Measurements from ENCODE around the gene DRC3. TPM values are rescaled to one million over a fixed set of nuclear protein-coding genes. Genes with fewer than 3 reads are reported as not detected.
"Not testable (repeated sequence)": the region's sequence is repeated elsewhere in the genome, so short reads cannot be mapped to it uniquely, and the experiment has no call there.

DRC3 gene
- total RNA-seq, 1 experiment from 2014 or later, result 1.6 TPM

GRCh38 chr17:17993366-17993765, 20.7 kb downstream of the DRC3 start:
- Histone ChIP-seq H3K9me3 (no peaks in the 10 kb centered on the region), H3K27me3 (replicated peaks; ENCODE audit: control insufficient read depth, insufficient read depth, low read length) (no peaks in the 10 kb centered on the region), H3K4me1 (peaks cover 8% of the 10 kb centered on the region; the same call in 1 of the 2 replicates), H3K4me3 (ENCODE audit: low read depth, low read length) (no peak overlapping the region), H3K36me3 (ENCODE audit: control insufficient read depth, insufficient read depth, low read length) (no peaks in the 10 kb centered on the region)
- H3K4me3 Mint-ChIP-seq (ENCODE audit: unreplicated experiment), result no peak overlapping the region
- no peak overlapping the region for H3K27ac Mint-ChIP-seq (ENCODE audit: unreplicated experiment)
- no peak for TF ChIP-seq CTCF (IDR thresholded peaks at IDR 0.05; ENCODE audit: insufficient read depth in 1 of 2, low read depth in 1 of 2, low read length in 1 of 2, severe bottlenecking in 1 of 2, unreplicated experiment in 1 of 2)
- peaks cover 7% of the 10 kb centered on the region for H3K4me1 Mint-ChIP-seq (ENCODE audit: low read depth, unreplicated experiment)
- H3K9me3 Mint-ChIP-seq (ENCODE audit: unreplicated experiment), result no peaks in the 10 kb centered on the region
- H3K36me3 Mint-ChIP-seq (ENCODE audit: insufficient read depth, unreplicated experiment), result no peaks in the 10 kb centered on the region
- no TSS peak for BruUV-seq (replicated peaks)
- no peaks in the 10 kb centered on the region for H3K27me3 Mint-ChIP-seq (ENCODE audit: insufficient read depth, unreplicated experiment)
- DNase-seq, result no peak
- CTCF ChIA-PET, result no interaction called here
- intact Hi-C loops (cut with micrococcal nuclease; ENCODE audit: unreplicated experiment), result no loop called here
- POLR2A ChIA-PET, result no interaction called here

DNA sequence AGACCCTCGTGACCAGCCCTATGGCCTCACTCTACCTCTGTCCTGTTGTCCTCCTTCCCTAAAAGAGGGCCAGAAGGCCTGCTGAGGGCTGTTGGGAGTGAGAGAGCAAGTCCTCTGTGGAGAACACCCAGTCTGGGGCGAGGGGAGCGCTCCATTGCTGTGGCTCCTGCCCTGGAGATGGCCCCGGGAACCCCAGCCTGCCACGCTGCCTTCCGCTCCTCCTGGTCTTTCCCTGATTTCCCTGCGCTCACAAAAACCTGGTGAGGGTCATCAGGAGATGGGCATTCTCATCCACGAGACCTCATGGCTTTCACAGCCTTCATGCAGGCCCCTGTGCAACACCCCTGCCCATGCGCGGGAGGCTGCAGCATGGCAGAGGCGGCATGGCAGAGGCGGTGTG, 21.2 kb downstream of the DRC3 start:
- H3K4me1 Mint-ChIP-seq (ENCODE audit: low read depth, unreplicated experiment), result peaks cover 7% of the 10 kb centered on the region
- Histone ChIP-seq H3K4me3 (ENCODE audit: low read depth, low read length) (no peak overlapping the region), H3K9me3 (no peaks in the 10 kb centered on the region), H3K4me1 (peaks cover 8% of the 10 kb centered on the region; the same call in 1 of the 2 replicates), H3K27me3 (replicated peaks; ENCODE audit: control insufficient read depth, insufficient read depth, low read length) (no peaks in the 10 kb centered on the region), H3K36me3 (ENCODE audit: control insufficient read depth, insufficient read depth, low read length) (no peaks in the 10 kb centered on the region)
- POLR2A ChIA-PET, result no interaction called here
- no peak for TF ChIP-seq CTCF (IDR thresholded peaks at IDR 0.05; ENCODE audit: insufficient read depth in 1 of 2, low read depth in 1 of 2, low read length in 1 of 2, severe bottlenecking in 1 of 2, unreplicated experiment in 1 of 2)
- H3K27ac Mint-ChIP-seq (ENCODE audit: unreplicated experiment), result no peak overlapping the region
- H3K9me3 Mint-ChIP-seq (ENCODE audit: unreplicated experiment), result no peaks in the 10 kb centered on the region
- BruUV-seq (replicated peaks), result no TSS peak
- intact Hi-C loops (cut with micrococcal nuclease; ENCODE audit: unreplicated experiment), result no loop called here
- DNase-seq, result no peak
- no peaks in the 10 kb centered on the region for H3K27me3 Mint-ChIP-seq (ENCODE audit: insufficient read depth, unreplicated experiment)
- no peaks in the 10 kb centered on the region for H3K36me3 Mint-ChIP-seq (ENCODE audit: insufficient read depth, unreplicated experiment)
- no peak overlapping the region for H3K4me3 Mint-ChIP-seq (ENCODE audit: unreplicated experiment)
- CTCF ChIA-PET, result interaction anchor here (0.9 kb wide), 1 partner anchor 40 kb away, joined by 4 read pairs; no protein-coding TSS in a partner anchor

GRCh38 chr17:17994271-17995069, 21.8 kb downstream of the DRC3 start:
- H3K4me1 ChIP-seq, result peaks cover 8% of the 10 kb centered on the region; the same call in 1 of the 2 replicates
- DNase-seq, result no peak
- H3K27me3 Mint-ChIP-seq (ENCODE audit: insufficient read depth, unreplicated experiment), result no peaks in the 10 kb centered on the region
- peak in 1 of 2 experiments; percentile 48 for TF ChIP-seq CTCF (IDR thresholded peaks at IDR 0.05; ENCODE audit: insufficient read depth in 1 of 2, low read depth in 1 of 2, low read length in 1 of 2, severe bottlenecking in 1 of 2, unreplicated experiment in 1 of 2)
- no peaks in the 10 kb centered on the region for H3K9me3 Mint-ChIP-seq (ENCODE audit: unreplicated experiment)
- H3K4me3 ChIP-seq (ENCODE audit: low read depth, low read length), result no peak overlapping the region
- CTCF ChIA-PET, result interaction anchor here (0.5 to 0.9 kb wide), 3 partner anchors 10 to 169 kb away, joined by 3 to 4 read pairs (median 3); no protein-coding TSS in a partner anchor
- BruUV-seq (replicated peaks), result no TSS peak
- no peak overlapping the region for H3K4me3 Mint-ChIP-seq (ENCODE audit: unreplicated experiment)
- peaks cover 7% of the 10 kb centered on the region for H3K4me1 Mint-ChIP-seq (ENCODE audit: low read depth, unreplicated experiment)
- no peaks in the 10 kb centered on the region for H3K36me3 ChIP-seq (ENCODE audit: control insufficient read depth, insufficient read depth, low read length)
- H3K36me3 Mint-ChIP-seq (ENCODE audit: insufficient read depth, unreplicated experiment), result no peaks in the 10 kb centered on the region
- POLR2A ChIA-PET, result interaction anchor here (0.5 kb wide), 1 partner anchor 158 kb away, joined by 4 read pairs; no protein-coding TSS in a partner anchor
- H3K27ac Mint-ChIP-seq (ENCODE audit: unreplicated experiment), result no peak overlapping the region
- intact Hi-C loops (cut with micrococcal nuclease; ENCODE audit: unreplicated experiment), result no loop called here
- H3K9me3 ChIP-seq, result no peaks in the 10 kb centered on the region
- no peaks in the 10 kb centered on the region for H3K27me3 ChIP-seq (replicated peaks; ENCODE audit: control insufficient read depth, insufficient read depth, low read length)

GRCh38 chr17:17995887-17996286, 23.2 kb downstream of the DRC3 start:
- CTCF ChIA-PET, result interaction anchor here (0.7 to 0.9 kb wide), 2 partner anchors 9 to 77 kb away, joined by 3 read pairs; no protein-coding TSS in a partner anchor
- not testable (repeated sequence) for BruUV-seq (replicated peaks)

More at GRCh38 chr17:17995887-17996286, 23.2 kb downstream of the DRC3 start:
- H3K27me3 ChIP-seq (replicated peaks; ENCODE audit: control insufficient read depth, insufficient read depth, low read length); H3K9me3 Mint-ChIP-seq (ENCODE audit: unreplicated experiment); DNase-seq; H3K27ac Mint-ChIP-seq (ENCODE audit: unreplicated experiment); H3K4me3 Mint-ChIP-seq (ENCODE audit: unreplicated experiment); H3K4me1 ChIP-seq; H3K36me3 ChIP-seq (ENCODE audit: control insufficient read depth, insufficient read depth, low read length); H3K9me3 ChIP-seq; POLR2A ChIA-PET; intact Hi-C loops (cut with micrococcal nuclease; ENCODE audit: unreplicated experiment); H3K36me3 Mint-ChIP-seq (ENCODE audit: insufficient read depth, unreplicated experiment); H3K27me3 Mint-ChIP-seq (ENCODE audit: insufficient read depth, unreplicated experiment); H3K4me1 Mint-ChIP-seq (ENCODE audit: low read depth, unreplicated experiment); H3K4me3 ChIP-seq (ENCODE audit: low read depth, low read length): not testable (repeated sequence)

Data from Caco-2 (cell line).